ENCODE data around the gene CHAT.

DNA sequence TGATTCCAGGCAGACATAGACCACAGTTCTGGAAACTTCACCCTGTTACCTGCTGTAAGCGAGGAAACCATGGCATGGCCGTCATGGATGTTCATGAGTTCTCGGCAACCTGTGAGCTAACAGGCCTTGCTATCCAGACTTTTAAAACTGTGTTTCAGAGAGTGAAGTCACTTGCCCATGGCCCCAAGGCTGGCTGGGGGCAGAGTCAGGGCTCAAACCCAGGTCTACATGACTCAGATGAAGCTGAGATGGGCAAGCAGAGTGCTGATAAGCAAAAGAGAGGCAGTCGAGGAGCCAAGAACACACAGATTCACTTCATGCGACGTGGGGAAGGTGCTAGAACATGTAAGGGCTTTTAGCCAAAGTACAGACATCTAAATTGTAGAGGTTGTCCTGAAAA lies 97.1 kb downstream of the CHAT start:
- no peak for TF ChIP-seq POLR2AphosphoS5 (IDR thresholded peaks at IDR 0.05)
- TF ChIP-seq, protein P1, sequence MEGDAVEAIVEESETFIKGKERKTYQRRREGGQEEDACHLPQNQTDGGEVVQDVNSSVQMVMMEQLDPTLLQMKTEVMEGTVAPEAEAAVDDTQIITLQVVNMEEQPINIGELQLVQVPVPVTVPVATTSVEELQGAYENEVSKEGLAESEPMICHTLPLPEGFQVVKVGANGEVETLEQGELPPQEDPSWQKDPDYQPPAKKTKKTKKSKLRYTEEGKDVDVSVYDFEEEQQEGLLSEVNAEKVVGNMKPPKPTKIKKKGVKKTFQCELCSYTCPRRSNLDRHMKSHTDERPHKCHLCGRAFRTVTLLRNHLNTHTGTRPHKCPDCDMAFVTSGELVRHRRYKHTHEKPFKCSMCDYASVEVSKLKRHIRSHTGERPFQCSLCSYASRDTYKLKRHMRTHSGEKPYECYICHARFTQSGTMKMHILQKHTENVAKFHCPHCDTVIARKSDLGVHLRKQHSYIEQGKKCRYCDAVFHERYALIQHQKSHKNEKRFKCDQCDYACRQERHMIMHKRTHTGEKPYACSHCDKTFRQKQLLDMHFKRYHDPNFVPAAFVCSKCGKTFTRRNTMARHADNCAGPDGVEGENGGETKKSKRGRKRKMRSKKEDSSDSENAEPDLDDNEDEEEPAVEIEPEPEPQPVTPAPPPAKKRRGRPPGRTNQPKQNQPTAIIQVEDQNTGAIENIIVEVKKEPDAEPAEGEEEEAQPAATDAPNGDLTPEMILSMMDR (IDR thresholded peaks at IDR 0.05; ENCODE audit: poor library complexity, severe bottlenecking): no peak

All from neural cell (in vitro differentiated cells).